Mesendoderm (in vitro differentiated cells): Measurements from ENCODE around the gene LNPK.

Experiments used
- DNase-seq: peaks from one replicate; pipeline ENCODE4 v3.0.0; 2013
- H2AK5ac ChIP-seq: 2 replicates; pipeline ENCODE4 v1.6.1; 2013; ENCODE audit warnings: low read length, inconsistent platforms
- H2BK120ac ChIP-seq: 2 replicates; pipeline ENCODE4 v1.6.1; 2013; ENCODE audit warnings: low read depth, mild to moderate bottlenecking, low read length, moderate library complexity, mixed read lengths
- H2BK15ac ChIP-seq: replicated peaks from 2 replicates; pipeline ENCODE4 v1.6.1; 2013; ENCODE audit warnings: low read depth, mild to moderate bottlenecking, moderate library complexity
- H2BK5ac ChIP-seq: 2 replicates; pipeline ENCODE4 v1.6.1; 2013; ENCODE audit warnings: low read length, inconsistent platforms
- H3K18ac ChIP-seq: 2 replicates; pipeline ENCODE4 v1.6.1; 2013; ENCODE audit warnings: mild to moderate bottlenecking, low read length, mixed read lengths
- H3K23ac ChIP-seq: one replicate; pipeline ENCODE4 v1.6.1; 2013; ENCODE audit warnings: low read length
- H3K27ac ChIP-seq: 2 replicates; pipeline ENCODE4 v1.5.1; 2013; ENCODE audit warnings: low read depth, mild to moderate bottlenecking, inconsistent platforms, low read length, moderate library complexity
- H3K27me3 ChIP-seq: 2 replicates; pipeline ENCODE4 v1.6.1; 2013; ENCODE audit warnings: low read length, control low read depth, mild to moderate bottlenecking, inconsistent platforms; ENCODE audit not compliant: insufficient read depth, poor library complexity
- H3K36me3 ChIP-seq: 2 replicates; pipeline ENCODE4 v1.6.1; 2013; ENCODE audit warnings: low read length, inconsistent platforms; ENCODE audit not compliant: control insufficient read depth, insufficient read depth
- H3K4ac ChIP-seq: one replicate; pipeline ENCODE4 v1.6.1; 2013; ENCODE audit warnings: low read depth, mild to moderate bottlenecking, low read length, moderate library complexity
- H3K4me1 ChIP-seq: 2 replicates; pipeline ENCODE4 v1.6.1; 2013; ENCODE audit warnings: low read depth, low read length, inconsistent platforms; ENCODE audit not compliant: control insufficient read depth
- H3K4me2 ChIP-seq: 2 replicates; pipeline ENCODE4 v1.6.1; 2013; ENCODE audit warnings: low read length
- H3K4me3 ChIP-seq: 2 replicates; pipeline ENCODE4 v1.5.1; 2013; ENCODE audit warnings: mild to moderate bottlenecking, low read length
- H3K56ac ChIP-seq: one replicate; pipeline ENCODE4 v1.6.1; 2013; ENCODE audit warnings: low read length
- H3K79me1 ChIP-seq: 2 replicates; pipeline ENCODE4 v1.6.1; 2013; ENCODE audit warnings: low read length, inconsistent platforms
- H3K79me2 ChIP-seq: 2 replicates; pipeline ENCODE4 v1.6.1; 2013; ENCODE audit warnings: mild to moderate bottlenecking, low read length; ENCODE audit not compliant: control insufficient read depth, insufficient read depth
- H3K9ac ChIP-seq: 2 replicates; pipeline ENCODE4 v1.6.1; 2013; ENCODE audit warnings: low read length, inconsistent platforms
- H4K5ac ChIP-seq: one replicate; pipeline ENCODE4 v1.6.1; 2013; ENCODE audit warnings: low read length
- H4K8ac ChIP-seq: one replicate; pipeline ENCODE4 v1.6.1; 2013; ENCODE audit warnings: low read depth, mild to moderate bottlenecking, control low read depth, low read length, moderate library complexity
- WGBS: extraction: QIAGEN DNeasy Blood & Tissue Kit; methylation state at CpG from one replicate; pipeline ENCODE4 v1.1.7; 2013; ENCODE audit warnings: low lambda C conversion rate, missing lambda C conversion rate; ENCODE audit not compliant: insufficient coverage; ENCODE audit errors: extremely low coverage; 5-methylcytosine and 5-hydroxymethylcytosine counted together

Gene LNPK

DNA sequence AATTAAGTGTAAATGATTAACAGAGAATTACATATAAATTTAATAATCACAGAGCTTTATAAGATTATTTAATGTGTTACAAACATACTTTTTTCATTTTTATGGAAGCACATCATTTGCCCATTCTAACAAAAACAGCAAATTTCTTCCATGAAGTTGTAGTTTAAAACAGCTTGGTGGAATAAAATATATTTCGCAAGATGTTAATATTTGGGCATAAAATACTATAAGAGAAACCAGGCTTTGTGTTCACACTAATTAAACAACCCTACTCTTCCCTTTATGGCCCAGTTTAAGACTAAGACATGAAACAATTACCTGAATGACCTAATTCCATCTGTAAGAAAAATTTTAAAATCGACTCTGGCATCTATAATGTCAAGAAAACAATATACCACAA lies 69.4 kb downstream of the LNPK start:
- Histone ChIP-seq H3K4ac (no peak overlapping the region), H2BK5ac (no peak overlapping the region), H3K9ac (no peak overlapping the region), H3K36me3 (no peaks in the 10 kb centered on the region), H2BK120ac (no peak overlapping the region), H3K4me3 (no peak overlapping the region), H4K8ac (no peak overlapping the region), H3K4me1 (no peaks in the 10 kb centered on the region), H3K18ac (no peak overlapping the region), H3K79me1 (no peaks in the 10 kb centered on the region), H3K27me3 (no peaks in the 10 kb centered on the region), H3K27ac (no peak overlapping the region), H3K4me2 (no peak overlapping the region), H3K23ac (no peak overlapping the region), H4K5ac (no peak overlapping the region), H3K79me2 (no peaks in the 10 kb centered on the region), H2BK15ac (no peak overlapping the region), H3K56ac (no peak overlapping the region), H2AK5ac (no peak overlapping the region)
- WGBS = no CpG with 5 or more reads among the region's 2 CpGs
- DNase-seq = no peak

DNA sequence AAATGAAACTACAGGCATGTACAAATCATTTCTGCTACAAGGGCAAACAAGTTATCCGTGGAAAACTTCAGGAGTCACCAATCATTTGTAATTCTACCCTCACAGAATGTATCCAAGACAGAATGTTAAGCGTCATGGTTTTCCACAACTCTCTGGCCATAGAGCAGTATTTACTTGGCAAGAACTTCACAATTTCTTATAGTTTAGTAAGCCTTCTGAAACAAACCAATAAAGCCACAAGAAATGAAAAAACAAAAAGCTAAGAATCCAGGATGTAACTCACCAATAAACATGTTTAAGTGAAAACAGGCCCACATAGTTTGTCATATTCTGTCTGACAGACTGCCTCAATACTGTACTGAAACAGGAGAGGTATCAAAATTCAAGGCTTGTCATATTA lies 70.3 kb downstream of the LNPK start:
- WGBS = no CpG with 5 or more reads among the region's 2 CpGs
- no peak overlapping the region for H2AK5ac ChIP-seq
- no peak overlapping the region for H3K4ac ChIP-seq
- H3K4me3 ChIP-seq = no peak overlapping the region
- H4K8ac ChIP-seq = no peak overlapping the region
- no peak overlapping the region for H3K27ac ChIP-seq
- no peak overlapping the region for H3K9ac ChIP-seq
- H3K4me2 ChIP-seq = no peak overlapping the region
- no peak for DNase-seq
- H3K27me3 ChIP-seq = no peaks in the 10 kb centered on the region
- no peak overlapping the region for H4K5ac ChIP-seq
- no peaks in the 10 kb centered on the region for H3K36me3 ChIP-seq
- no peak overlapping the region for H2BK15ac ChIP-seq
- no peak overlapping the region for H3K18ac ChIP-seq
- H3K79me1 ChIP-seq = no peaks in the 10 kb centered on the region
- no peaks in the 10 kb centered on the region for H3K4me1 ChIP-seq
- H2BK120ac ChIP-seq = no peak overlapping the region
- H3K56ac ChIP-seq = no peak overlapping the region
- H3K79me2 ChIP-seq = no peaks in the 10 kb centered on the region
- H3K23ac ChIP-seq = no peak overlapping the region
- no peak overlapping the region for H2BK5ac ChIP-seq

DNA sequence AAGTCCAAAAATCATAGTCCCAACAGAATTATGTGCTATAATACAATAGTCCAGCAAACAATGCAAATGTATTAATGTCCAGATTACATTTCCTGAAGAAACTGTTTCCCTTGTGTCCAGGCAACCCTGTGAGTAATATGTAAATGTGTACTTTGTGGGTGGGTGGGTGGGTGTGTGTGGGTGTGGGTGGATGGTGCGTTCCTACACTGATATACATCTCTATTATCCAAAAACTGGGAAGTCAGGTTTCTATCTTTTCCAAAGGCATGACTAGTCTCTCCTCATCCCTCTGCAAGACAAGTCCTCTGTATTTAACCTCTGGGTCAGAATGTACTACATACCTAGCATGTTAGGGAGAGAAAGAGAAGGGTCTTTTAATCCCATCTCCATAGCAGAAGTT lies 71.6 kb downstream of the LNPK start:
- Histone ChIP-seq H4K5ac (no peak overlapping the region), H3K9ac (no peak overlapping the region), H4K8ac (no peak overlapping the region), H3K4me1 (no peaks in the 10 kb centered on the region), H3K4ac (no peak overlapping the region), H3K27ac (no peak overlapping the region), H3K36me3 (no peaks in the 10 kb centered on the region), H3K79me2 (no peaks in the 10 kb centered on the region), H3K23ac (no peak overlapping the region), H3K27me3 (no peaks in the 10 kb centered on the region), H3K4me2 (no peak overlapping the region), H2AK5ac (no peak overlapping the region), H2BK15ac (no peak overlapping the region), H2BK120ac (no peak overlapping the region), H3K4me3 (no peak overlapping the region), H2BK5ac (no peak overlapping the region), H3K56ac (no peak overlapping the region), H3K18ac (no peak overlapping the region), H3K79me1 (no peaks in the 10 kb centered on the region)
- DNase-seq = no peak
- WGBS = no CpG with 5 or more reads among the region's 1 CpG

DNA sequence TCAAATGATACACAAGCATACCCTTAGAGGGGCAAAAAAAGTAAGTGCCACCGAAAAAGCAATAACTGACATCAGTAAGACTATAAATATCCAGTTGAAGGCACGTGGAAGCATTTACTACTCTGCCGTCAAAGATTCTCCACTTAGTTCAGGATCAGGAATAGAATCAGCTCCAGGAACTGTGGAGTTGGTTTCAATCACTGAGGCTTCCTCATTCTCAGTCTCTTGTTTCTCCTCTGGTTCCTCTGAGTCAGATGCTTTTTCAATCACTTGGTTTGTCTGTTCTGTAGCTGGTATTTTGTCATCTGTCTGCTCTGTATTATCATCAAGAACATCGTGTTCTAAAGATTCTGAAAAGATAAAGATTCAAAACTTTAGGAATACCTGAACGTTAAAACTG lies 72.2 kb downstream of the LNPK start:
- Histone ChIP-seq H2AK5ac (no peak overlapping the region), H3K23ac (no peak overlapping the region), H2BK120ac (no peak overlapping the region), H3K4me1 (no peaks in the 10 kb centered on the region), H3K4me3 (no peak overlapping the region), H3K9ac (no peak overlapping the region), H2BK15ac (no peak overlapping the region), H3K4me2 (no peak overlapping the region), H3K79me2 (no peaks in the 10 kb centered on the region), H3K27ac (no peak overlapping the region), H2BK5ac (no peak overlapping the region), H3K4ac (no peak overlapping the region), H3K56ac (no peak overlapping the region), H3K36me3 (no peaks in the 10 kb centered on the region), H4K8ac (no peak overlapping the region), H3K27me3 (no peaks in the 10 kb centered on the region), H4K5ac (no peak overlapping the region), H3K18ac (no peak overlapping the region), H3K79me1 (no peaks in the 10 kb centered on the region)
- no CpG with 5 or more reads among the region's 5 CpGs for WGBS
- no peak for DNase-seq

DNA sequence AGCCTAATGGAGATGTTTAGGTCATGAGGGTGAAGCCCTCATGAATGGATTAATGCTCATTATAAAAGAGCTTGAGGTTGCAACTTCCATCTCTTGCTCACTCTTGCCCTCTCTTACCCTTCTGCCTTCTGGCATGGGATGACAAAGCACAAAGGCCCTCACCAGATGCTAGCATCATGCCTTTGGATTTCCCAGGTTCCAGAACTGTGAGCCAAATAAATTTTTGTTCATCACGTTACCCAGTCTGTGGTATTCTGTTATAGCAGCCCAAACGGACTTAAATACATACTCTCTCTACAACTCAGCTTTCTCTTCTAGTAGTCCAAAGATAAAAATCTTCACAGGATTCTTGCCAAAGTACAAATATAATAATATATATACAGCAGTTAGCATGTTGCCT lies 75.8 kb downstream of the LNPK start:
- no peak overlapping the region for H3K18ac ChIP-seq

DNA sequence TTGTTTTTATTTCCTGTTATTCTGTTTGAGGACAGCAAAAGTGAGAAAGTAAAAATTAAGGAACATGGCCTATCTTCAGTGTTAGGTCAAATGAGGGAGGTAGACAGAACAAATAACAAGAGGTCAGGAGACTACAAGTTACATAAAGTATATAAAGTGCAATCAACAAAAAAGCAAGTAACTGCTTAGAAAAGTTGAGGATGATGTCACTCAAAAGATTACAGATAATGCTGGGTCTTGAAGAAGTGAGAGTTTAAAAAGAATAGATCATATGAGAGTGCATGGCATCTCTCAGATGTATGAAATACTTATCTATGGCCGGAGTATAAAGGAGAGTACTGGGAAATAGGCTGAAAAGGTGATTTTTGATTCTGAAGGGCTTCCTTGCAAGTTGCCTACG lies 79.9 kb downstream of the LNPK start:
- WGBS = no CpG with 5 or more reads among the region's 2 CpGs

More for the DNA sequence above, 75.8 kb downstream of the LNPK start:
- Histone ChIP-seq H3K23ac (no peak overlapping the region), H3K56ac (no peak overlapping the region), H2AK5ac (no peak overlapping the region), H3K79me2 (no peaks in the 10 kb centered on the region), H2BK15ac (no peak overlapping the region), H3K4me1 (no peaks in the 10 kb centered on the region), H2BK120ac (no peak overlapping the region), H3K27ac (no peak overlapping the region), H4K8ac (no peak overlapping the region), H3K4me2 (no peak overlapping the region), H3K4ac (no peak overlapping the region), H3K36me3 (no peaks in the 10 kb centered on the region), H4K5ac (no peak overlapping the region), H3K4me3 (no peak overlapping the region), H2BK5ac (no peak overlapping the region), H3K27me3 (no peaks in the 10 kb centered on the region), H3K9ac (no peak overlapping the region), H3K79me1 (no peaks in the 10 kb centered on the region)
- WGBS = no CpG with 5 or more reads among the region's 2 CpGs
- DNase-seq = no peak

More for the DNA sequence above, 79.9 kb downstream of the LNPK start:
- no peaks in the 10 kb centered on the region for H3K4me1 ChIP-seq
- H3K18ac ChIP-seq = no peak overlapping the region
- no peak overlapping the region for H4K8ac ChIP-seq
- H4K5ac ChIP-seq = no peak overlapping the region
- no peaks in the 10 kb centered on the region for H3K79me1 ChIP-seq
- no peak overlapping the region for H3K4ac ChIP-seq
- no peak overlapping the region for H2BK15ac ChIP-seq
- H2BK5ac ChIP-seq = no peak overlapping the region
- no peak for DNase-seq
- no peak overlapping the region for H3K56ac ChIP-seq
- H2BK120ac ChIP-seq = no peak overlapping the region
- no peaks in the 10 kb centered on the region for H3K79me2 ChIP-seq
- no peak overlapping the region for H3K27ac ChIP-seq
- H3K36me3 ChIP-seq = no peaks in the 10 kb centered on the region
- H3K23ac ChIP-seq = no peak overlapping the region
- no peak overlapping the region for H3K9ac ChIP-seq
- no peak overlapping the region for H3K4me2 ChIP-seq
- no peak overlapping the region for H2AK5ac ChIP-seq
- no peaks in the 10 kb centered on the region for H3K27me3 ChIP-seq
- H3K4me3 ChIP-seq = no peak overlapping the region
